GM12801 (cell line): Measurements from ENCODE around the gene ITCH.

Source experiments
- CTCF ChIP-seq: IDR thresholded peaks from one replicate; pipeline ENCODE4 v1.5.1; 2011; ENCODE audit warnings: control low read depth; ENCODE audit not compliant: insufficient read length; ENCODE audit errors: extremely low read depth

Gene ITCH

GRCh38 chr20:34475979-34476736 is 113.1 kb downstream of the ITCH start:
- TF ChIP-seq CTCF: no peak

- no peak for TF ChIP-seq CTCF
These were observed 116.6 kb downstream of the ITCH start for GRCh38 chr20:34479627-34480026.

GRCh38 chr20:34485068-34485634 is 122.1 kb downstream of the ITCH start:
- no peak for TF ChIP-seq CTCF

- no peak for TF ChIP-seq CTCF
These were observed 128.3 kb downstream of the ITCH start for GRCh38 chr20:34491226-34491931.

GRCh38 chr20:34491932-34492509 is 128.9 kb downstream of the ITCH start:
- TF ChIP-seq CTCF: no peak

- no peak for TF ChIP-seq CTCF
These were observed 130.6 kb downstream of the ITCH start for GRCh38 chr20:34493646-34494045.

- no peak for TF ChIP-seq CTCF
These were observed 132.2 kb downstream of the ITCH start for GRCh38 chr20:34495307-34495706.
